DMS53 treated with DMSO at 0.1 percent for 48 hours (cell line): ENCODE data around the gene CANT1.
"Not testable (repeated sequence)": the region's sequence is repeated elsewhere in the genome, so short reads cannot be mapped to it uniquely, and the experiment has no call there.

Experiments used
- DNase-seq: peaks from one replicate; lab custom pipeline; 2025; ENCODE audit not compliant: unreplicated experiment; lab: John Stamatoyannopoulos, UW

The CANT1 gene

DNA sequence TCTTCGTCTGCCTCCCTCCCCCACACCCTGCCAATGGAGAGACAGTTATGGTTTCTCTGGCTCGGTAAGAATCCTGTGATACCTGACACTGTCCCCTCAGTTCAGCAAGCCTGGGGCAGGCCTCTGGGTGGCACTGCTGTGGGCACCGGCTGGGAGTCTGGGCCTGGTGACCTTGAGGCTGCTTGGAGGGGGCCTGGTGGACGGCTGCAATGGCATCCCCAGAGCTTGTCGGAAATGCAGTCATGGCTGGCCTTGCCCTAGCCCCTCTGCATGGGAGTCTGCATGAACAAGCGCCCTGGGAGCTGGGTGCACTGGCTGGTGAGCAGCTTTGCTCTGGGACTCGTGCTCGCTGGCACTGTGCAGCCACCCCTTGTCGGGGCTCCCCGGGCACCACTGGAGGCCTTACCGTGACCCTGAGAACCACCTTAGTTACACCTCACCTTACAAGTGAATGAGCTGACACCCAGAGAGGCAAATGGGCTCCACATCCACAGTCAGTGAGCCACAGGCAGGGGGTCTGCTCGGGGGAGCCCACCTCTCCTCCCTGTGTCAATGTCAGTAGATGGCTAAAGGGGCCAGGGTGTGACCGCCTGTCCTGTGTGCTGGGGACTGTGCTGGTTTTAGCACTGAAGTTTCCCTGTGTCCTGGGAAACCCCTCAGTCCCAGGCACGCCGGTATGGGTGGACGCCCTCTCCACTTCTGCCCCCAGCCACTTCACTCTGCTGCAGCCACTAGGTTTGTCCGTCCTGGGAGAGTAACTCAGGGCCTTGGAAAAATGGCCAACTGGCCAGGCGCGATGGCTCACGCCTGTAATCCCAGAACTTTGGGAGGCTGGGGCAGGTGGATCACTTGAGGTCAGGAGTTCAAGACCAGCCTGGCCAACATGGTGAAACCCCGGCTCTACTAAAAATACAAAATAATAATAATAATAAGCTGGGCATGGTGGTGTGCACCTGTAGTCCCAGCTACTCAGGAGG is 31.3 kb downstream of the CANT1 start:
- no peak for DNase-seq

DNA sequence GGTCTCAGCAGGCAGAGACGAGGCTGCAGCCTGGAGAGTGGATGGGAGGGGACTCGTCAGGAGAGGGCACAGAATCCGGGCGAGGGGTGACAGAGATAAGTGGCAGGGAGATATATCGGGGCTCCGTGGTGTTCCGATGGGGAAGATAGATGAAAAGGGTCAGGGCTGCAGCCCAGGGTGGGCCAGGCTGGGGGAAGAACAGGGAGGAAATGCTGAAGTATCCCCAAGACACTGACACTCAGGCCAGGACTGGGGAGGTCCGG is 32.0 kb downstream of the CANT1 start:
- no peak for DNase-seq

DNA sequence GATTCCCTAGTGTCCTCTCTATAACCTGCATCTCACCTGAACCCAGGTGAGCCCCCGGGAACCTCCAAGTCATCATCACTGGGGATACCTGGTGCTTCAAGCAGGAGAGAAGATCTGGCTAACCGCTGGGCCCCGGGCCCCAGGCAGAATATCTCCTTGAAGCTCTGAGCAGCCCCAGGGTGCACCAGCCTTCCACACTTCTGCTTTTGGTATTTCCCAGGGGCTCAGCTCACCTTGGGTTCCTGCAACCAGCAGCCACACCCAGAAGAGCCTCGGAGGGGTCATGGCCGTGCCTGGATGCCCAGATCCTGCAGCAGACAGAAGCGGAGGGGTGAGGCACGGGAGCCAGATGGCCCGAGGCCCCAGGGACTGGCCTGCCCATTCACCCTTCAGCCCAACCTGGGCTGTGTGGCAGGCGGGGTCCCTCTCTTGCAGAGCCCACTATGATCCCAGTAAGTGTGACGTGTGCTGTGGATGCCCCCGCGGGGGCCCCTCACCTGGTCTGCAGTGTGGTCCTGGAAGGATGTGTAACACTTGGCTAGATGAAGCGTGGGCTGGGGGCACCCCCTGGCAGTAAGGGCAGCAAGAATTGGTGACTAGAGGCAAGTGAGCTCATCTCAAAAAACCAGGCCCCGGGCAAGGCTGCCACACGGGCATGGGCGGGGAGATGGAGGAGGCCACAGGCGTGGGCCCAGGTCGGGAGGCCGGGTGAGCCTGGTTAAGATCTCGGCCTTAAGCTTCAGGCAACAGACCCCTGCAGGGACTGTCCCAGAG is 32.5 kb downstream of the CANT1 start:
- no peak for DNase-seq

DNA sequence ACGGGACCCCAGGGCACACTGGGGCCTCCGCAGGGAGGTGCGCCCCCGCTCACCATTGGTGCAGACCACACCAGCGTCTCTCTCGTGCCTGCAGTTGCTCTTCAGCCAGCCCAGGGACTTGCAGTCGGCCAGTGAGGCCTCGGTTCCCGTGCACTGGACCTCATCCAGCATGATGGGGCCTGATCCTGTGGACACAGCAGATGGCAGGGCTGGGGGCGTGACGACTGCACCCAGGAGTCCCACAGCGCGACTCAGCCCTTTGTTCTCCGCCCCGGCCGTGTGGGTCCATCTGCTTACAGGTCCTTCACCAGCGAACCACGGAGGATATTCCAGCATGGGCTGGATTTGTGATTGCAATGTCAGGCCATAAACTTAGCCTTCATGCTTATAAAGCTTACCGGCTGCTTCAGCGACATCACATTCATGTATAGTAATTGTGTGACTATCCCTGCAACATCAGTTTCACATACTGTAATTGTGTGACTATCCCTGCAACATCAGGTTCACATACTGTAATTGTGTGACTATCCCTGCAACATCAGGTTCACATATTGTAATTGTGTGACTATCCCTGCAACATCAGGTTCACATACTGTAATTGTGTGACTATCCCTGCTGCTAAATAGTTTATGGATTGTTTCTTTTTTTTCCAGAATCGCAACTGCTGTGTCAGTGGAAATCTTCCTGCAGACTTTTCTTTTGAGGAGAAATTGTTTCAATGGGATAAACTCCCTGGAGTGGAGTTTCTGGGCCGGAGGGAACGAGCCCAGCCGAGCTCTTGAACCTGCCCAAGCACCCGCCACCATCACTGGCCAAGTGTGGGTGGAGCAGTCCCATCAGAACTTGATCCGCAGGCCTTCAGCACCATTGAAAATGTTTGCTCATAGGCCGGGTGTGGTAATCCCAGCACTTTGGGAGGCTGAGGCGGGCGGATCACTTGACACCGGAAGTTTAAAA is 34.7 kb downstream of the CANT1 start:
- peak; percentile 11 for DNase-seq

DNA sequence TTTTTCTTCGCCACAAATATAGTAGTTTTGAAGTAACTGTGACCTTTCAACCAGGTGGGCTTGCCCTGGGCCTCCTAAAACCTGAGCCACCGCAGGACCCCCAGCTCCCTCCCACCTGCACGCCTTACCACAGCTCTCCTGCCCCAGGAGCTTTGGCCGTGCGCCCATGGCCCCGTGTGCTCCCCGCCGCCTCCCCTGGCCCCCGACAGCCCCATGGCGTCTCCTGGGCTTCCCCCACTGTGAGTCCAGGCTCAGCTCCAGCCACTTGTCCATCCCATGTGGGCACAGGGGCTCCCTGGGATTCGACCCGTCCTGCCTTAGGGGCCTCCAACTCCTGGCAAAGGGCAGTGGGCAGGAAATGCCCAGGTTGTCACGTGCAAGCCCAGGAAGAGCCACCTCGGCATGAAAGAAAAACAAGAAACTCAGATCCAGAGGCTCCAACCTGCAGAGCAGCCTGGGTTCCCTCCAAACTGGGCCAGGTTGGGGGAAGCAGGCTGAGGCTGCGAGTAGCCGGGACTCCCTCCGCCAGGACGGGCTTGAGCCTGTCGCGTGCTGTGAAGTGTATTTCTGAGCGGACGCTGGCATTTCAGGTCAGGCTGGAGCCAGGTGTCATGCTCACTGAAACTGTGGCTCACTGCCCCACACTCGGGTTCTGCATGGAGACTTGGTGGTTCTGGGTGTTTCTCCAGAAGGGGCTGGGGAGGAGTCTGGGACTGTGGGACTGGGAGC is 35.6 kb downstream of the CANT1 start:
- no peak for DNase-seq

DNA sequence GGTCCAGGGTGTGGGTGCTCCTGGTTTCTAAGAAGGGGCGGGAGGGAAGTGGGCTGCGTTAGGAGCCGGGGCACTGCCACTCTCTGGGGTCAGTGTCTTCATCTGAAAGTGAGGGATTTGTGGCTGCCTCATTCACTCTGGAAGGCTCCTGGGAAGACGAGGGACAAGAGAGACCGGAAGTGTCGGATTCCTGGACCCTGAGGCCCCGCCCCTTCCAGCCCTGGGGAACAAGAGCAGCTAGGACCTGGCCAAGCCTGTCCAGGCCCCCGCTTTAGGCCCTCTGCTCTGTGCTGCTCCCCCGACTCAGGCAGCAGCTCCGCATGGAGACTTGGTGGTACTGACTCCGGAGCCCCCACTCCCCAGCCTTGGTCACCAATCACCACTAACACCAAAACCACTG is 36.4 kb downstream of the CANT1 start:
- DNase-seq: no peak

DNA sequence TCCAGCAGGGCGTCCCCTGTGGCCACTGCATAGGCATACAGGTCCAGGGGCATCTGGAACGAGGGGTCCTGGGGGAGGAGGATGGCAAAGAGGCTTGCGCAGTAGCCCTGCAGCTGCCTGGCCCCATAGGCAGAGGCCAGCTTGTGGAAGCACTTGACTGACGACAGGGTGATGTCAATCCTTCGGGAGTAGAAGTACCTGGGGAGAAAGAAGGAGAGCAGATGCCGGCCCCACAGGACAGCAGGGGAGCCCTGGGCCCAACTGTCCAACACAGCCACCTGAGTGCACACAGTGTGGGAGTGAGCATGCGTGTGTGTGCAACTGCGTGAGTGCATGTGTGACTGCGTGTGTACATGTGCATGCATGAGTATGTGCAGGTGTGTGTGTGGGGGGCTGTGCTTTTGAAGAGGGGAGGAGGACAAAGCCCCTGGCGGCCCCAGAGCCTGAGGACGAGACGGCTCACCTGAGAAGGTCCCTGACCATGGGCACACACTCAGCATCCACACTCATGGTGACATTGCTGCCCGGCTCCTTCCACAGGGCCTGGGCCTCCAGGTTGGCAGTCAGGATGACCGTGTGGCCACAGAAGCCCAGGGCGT is 37.0 kb downstream of the CANT1 start:
- no peak for DNase-seq

DNA sequence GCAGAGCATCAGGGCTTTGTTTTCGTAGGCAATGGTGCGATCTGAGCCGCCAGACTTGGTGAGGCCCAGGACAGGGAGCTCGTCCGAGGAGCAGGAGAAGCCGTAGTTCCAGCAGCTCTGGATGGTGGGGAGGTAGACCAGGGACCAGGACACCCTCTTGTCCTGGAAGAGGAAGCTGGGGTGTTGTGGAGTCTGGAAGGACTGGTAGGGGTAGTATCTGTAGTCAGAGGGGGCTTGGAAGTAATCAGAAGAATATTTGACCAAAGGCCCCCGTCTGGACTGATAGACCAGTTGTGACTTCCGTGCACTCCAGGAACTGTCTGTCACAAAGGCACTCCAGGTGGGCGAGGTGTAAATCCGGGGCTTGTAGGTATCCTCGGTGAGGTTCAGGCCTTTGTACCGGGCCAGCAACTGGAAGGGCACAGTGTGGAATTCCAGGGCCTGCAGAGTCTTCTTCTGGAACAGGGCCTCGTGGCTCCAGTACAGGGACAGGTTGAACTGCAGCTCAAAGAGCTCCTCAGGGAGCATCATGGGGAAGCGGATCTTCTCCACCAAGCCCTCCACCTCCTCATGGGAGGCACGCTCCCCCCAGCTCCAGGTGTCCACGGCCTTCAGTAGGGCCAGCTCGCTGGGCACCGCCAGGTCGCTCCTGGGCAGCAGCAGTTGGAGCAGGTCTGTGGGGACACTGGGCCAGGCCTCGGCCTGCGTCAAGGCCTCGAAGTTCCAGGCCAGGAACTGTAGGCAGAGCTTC is 37.6 kb downstream of the CANT1 start:
- no peak for DNase-seq

DNA sequence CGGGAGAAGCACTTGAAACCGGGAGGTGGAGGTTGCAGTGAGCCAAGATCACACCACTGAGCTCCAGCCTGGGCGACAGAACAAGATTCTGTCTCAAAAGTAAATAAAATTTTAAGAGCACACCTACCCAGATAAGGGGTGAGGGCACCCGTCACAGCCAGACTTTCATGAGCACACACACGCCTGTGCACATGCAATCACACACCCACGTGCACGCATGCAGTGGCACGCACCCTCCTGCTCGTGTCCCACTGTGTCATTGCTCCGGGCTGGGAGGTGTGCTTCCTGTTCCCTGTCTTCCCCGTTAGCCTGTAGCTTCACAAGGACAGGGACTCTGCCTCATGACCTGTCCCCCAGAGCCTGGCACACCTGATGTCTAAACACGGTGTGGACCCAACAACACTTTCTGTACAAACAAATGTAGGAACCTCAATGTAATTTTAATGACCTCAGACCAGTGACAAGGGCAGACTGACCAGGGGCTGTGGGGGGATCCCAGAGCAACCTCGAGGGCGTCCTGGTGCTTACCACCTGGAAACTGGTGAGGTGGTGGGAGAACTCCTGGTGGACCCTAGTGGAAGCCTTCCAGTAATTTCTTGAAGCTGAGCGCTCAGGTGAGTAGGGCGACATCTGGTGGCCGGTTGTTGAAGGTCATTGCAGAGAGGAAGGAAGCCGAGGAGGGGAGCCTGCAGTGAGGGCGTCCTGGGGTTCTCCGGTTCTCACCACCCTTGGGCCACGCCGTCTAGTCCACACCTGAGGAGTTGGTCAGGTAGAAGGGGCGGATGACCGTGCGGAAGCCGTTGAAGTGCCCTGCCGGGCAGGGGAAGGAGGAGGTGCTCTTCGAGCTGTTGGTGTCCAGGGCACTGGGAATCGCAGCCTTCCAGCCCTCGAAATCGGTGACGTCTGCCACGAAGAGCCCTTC is 38.5 kb downstream of the CANT1 start:
- DNase-seq: peak; percentile 32

DNA sequence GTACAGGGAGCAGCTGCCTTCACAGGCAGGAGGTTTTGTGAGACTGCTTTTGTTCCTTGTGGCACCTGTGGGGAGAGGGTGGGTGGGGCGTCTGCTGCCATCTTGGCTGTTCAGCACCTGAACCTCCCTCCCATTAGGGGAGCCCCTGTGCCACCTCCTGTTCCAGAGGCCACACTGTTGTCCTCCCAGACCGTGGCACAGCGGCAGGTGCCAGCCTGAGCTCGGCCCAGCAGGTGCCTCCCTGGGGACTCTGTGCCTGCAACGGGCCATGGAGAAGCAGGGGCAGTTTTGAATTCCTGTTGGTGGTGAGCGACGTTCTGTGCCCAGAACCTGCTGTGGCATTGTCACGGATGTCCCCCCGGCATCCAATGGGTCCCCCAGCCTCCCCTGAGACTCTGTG is 39.7 kb downstream of the CANT1 start:
- DNase-seq: no peak

DNA sequence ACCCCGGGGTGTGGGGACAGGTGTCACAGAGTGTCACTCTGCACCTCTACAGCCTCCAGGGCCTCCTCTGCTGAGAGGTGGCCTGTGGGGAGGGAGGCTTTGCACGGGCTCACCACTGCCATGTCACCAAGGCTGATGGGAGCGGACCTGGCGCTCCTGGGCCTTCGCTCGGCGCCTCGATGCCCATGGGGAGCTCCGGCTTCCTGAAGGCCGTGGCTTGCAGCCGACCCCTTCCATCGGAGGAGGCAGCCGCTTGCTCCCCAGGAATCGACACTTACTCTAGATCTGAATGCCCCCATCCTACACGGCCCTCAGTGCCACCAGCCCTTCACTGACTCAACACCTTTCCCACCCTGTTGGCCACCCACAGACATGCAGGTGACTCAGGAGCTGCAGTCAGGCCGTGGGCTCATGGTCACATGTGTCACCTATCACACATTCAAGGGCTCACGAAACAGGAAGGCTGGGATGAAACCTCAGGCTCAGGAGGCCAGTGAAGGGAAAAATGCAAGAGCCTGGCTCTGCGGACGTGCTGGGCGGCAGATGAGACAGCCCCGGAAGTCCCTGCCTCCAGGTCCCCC is 41.7 kb downstream of the CANT1 start:
- DNase-seq: no peak

DNA sequence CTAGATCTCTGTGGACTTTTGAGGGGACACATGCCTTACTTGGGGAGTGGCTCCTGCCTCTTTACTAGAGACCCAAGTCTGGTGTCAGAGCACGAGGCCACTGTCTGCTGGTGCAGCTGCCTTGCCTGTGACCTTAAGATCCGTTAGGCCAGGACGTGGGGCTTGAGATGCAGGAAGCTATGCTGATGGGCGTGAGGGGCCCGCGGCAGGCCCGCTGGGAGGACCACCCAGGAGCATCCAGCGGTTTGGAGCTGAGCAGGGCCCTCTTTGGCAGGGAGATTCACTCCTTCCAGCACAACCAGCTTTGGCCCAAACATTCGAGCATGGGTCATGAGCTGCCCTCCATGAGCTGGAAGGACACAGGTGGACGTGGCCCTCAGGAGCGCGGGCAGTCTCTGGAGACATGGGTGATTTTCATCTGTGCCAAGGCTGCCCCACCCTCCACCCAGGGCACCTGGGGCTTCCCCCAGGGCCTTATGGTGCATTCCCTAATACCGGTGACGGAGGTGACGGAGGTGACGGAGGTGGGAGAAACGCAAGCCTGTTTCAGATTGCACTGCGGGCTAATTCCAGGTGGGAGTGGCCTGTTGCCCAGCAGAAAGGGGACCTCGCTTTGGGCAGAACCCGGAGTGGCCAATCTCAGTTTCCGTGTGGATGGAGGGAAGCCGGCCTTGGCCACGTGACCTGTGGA is 42.5 kb downstream of the CANT1 start:
- no peak for DNase-seq

DNA sequence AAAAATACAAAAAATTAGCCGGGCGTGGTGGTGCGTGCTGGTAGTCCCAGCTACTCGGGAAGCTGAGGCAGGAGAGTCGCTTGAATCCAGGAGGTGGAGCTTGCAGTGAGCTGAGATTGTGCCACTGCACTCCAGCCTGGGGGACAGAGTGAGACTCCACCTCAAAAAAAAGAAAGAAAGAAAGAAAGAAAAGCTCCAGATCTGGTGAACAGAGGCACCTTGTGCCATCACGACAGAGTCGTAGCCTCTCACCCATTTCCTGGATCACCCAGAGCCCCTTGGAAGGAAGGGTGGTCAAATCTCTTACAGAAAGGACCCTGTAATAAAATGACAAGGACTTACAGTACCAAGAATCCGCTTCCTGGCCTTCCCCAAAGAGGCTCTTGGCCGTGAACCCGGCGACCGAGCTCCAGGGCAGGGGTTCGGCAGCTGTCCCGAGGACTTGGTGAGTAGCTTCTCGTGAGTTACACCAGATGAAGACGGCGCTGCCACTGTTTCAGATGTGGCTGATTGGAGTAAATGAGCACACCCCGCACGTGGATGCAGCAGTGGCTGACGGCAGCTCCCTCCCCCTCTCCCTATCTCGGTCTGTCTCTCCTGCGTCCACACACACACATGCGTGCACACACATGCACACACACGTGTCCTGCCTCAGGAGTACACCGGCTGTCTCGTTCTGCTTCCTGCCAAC is 43.3 kb downstream of the CANT1 start:
- DNase-seq: no peak

DNA sequence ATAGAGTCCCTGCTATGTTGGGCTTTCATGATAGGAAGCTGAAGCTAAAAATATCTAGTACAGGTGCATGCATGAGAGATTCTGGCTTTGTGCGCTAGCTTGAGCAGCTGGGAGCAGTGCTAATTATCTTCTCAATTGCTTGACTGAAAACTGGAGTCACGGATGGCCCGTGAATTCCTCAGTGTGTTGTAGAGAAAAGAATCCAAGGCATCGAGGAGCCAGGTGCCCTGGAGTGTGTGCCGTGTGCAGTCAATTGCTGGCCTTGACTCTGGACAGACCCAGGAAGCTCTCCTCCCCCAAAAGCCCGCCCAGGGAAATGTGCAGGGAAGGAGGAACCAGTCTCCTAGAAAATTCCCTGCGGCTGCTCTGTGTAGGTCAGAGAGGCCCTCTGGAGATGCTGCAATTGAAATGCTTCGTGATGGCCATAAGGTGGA is 44.1 kb downstream of the CANT1 start:
- DNase-seq: no peak

DNA sequence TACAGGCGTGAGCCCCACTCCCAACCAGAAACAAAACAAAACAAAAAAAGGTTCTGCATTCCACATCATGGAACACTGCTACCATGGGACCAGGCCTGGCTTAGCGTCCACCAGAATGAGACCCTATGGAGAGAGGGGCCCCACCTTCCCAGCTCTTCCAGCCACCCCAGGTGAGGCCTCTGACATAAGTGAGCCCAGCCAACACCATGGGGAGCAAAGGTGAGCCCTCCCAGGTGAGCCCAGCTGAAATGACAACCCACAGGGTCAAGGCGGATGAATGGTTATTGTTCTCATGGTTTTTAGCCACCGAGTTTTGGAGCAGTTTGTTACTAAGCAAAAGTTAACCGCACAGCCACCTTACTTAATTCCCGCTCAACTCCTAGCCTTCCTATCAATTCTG is 46.2 kb downstream of the CANT1 start:
- no peak for DNase-seq

DNA sequence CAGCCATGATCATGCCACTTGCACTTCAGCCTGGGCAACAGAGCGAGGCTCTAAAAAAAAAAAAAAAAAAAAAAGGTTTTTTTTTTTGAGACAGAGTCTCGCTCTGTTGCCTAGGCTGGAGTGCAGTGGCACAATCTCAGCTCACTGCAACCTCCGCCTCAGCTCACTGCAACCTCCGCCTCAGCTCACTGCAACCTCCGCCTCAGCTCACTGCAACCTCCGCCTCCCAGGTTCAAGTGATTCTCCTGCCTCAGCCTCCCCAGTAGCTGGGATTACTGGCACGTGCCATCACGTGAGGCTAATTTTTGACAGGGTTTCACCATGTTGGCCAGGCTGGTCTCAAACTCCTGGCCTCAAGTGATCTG is 46.6 kb downstream of the CANT1 start:
- not testable (repeated sequence) for DNase-seq
